Activated naive CD4-positive, alpha-beta T cell treated with anti-CD3 and anti-CD28 coated beads, Interleukin-2, amount 50 U/mL, for 16 hours (primary cell): ENCODE measurements around the gene DLL4.

Source experiments
- DNase-seq: peaks from one replicate; pipeline ENCODE4 v3.0.0-alpha.2; 2020

DLL4 gene

DNA sequence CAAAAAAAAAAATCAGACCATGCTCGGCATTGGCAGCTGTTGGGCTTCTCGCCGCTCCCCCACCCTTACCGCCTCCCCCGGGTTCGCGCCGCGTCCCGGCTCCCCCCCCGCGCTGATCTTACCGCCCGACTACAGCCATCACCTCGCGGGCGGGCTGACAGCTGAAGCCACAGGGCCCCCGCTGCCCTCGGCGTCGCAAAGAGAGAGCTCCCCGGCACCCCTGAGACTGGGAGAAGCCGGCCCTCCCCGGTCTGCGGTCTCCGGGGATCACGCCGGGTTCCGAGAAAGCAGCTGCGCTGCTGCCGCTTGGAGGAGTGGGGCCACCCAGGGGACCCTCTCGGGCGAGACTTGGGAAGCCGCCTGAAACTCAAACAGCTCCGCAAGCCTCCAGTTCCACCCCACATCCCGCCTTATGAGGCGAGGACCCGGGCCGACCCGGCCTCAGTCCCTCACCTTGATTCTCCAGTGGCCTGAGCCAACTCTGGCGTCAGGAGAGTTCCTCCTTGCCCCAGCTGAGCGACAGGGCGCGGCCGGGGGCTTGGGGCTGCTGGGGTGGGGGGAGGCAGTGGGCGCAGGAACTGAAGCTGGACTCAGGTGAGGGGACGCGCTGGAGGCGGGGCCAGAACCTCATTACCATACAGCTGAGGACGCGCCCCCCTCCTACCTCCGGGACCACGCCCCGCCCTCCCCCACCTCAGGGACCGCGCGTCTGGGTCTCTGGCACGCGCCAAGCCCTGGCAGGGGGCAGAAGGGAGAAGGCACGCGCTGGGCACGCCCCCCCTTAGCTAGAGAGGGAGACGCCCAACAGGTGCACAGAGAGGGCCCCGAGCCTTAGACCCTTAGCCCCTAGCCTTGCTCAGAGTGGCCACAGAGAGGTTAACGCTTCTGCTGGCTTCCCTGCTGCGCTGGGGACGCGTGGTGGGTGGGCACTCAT, 1.0 kb upstream of the DLL4 start:
- no peak for DNase-seq

GRCh38 chr15:40929660-40930429, 705 bp downstream of the DLL4 start:
- no peak for DNase-seq

DNA sequence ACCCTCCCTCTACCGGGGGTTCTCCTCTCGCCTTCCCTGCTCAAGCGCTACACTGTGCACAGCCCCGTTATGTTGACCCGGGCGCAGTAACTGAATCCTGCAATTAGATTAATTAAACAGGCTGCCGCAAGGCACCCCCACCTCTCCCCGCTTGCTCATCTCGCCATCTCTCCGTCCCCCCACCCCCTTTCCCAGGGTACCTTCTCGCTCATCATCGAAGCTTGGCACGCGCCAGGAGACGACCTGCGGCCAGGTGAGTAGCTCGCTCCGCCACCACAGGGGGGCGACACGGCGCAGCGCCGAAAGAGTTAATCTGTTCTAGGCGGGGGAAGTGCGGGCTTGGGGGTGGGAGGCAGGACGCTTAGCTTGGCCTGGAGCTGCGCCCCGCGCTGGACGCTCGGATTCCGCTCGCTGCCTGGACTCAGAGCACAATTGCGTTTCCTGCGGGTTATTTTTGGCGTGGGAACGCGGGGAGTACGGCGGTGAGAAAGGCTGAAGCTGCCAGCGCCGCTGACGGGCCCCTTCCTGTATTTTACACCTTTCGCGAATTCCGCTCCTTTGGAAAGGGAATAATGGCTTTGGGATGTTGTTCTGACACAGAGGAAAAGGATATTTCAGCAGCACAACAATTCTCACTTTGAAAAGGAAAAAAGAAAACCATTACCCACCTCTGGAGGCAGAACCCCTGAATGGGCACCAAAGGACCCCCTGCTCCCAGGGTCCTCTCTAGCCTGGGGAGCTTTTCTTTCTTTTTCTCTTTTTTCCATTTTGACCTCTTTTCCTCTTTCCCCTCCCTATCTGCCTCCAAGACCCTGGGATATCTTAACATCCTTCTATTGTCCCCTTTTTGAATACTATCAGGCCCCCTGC, 1.5 kb downstream of the DLL4 start:
- peak; percentile 65 for DNase-seq

DNA sequence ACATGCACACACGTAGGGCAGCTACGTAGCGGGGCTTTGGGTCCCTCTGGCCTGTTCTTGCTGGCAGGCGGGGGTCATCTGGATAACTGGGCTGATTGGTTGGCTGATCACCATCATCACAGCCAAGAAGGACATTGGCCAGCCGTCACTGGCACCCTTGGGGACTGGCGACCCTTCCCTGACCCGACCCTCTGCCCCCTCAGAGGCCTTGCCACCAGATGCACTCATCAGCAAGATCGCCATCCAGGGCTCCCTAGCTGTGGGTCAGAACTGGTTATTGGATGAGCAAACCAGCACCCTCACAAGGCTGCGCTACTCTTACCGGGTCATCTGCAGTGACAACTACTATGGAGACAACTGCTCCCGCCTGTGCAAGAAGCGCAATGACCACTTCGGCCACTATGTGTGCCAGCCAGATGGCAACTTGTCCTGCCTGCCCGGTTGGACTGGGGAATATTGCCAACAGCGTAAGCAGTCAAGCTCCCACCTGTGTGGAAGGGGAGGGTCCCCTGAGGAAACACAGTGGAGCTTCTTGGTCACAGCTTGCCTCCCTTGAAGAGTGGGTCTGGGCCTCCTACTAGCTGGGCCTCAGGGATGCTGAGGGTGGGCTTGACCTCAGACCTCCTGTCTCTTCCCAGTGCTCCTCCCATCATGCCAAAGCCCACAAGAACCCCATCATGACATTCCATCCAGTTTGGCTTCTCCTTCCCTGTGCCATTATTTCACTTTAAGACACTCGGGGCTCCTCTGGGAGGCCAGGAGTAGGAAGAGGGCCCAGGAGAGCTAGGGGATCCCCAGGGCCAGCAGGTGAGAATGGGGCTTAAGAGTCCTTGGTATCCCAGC, 2.4 kb downstream of the DLL4 start:
- no peak for DNase-seq

DNA sequence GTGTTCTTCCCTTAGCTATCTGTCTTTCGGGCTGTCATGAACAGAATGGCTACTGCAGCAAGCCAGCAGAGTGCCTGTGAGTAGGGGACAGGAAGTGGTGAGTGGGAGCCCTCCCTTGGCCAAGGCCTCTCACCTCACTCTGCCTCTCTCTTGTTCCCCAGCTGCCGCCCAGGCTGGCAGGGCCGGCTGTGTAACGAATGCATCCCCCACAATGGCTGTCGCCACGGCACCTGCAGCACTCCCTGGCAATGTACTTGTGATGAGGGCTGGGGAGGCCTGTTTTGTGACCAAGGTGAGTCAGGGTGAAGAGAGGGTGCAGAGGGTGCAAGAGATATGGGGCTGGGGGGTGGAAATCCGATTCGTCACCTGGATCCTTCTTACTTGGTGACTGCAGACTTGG, 3.0 kb downstream of the DLL4 start:
- DNase-seq: no peak

- DNase-seq: no peak
Measured at GRCh38 chr15:40932649-40933516, 3.7 kb downstream of the DLL4 start.

- DNase-seq: no peak
Measured at GRCh38 chr15:40933517-40933902, 4.4 kb downstream of the DLL4 start.

GRCh38 chr15:40934457-40934856, 5.3 kb downstream of the DLL4 start:
- no peak for DNase-seq

DNA sequence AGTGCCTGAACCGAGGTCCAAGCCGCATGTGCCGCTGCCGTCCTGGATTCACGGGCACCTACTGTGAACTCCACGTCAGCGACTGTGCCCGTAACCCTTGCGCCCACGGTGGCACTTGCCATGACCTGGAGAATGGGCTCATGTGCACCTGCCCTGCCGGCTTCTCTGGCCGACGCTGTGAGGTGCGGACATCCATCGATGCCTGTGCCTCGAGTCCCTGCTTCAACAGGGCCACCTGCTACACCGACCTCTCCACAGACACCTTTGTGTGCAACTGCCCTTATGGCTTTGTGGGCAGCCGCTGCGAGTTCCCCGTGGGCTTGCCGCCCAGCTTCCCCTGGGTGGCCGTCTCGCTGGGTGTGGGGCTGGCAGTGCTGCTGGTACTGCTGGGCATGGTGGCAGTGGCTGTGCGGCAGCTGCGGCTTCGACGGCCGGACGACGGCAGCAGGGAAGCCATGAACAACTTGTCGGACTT, 7.1 kb downstream of the DLL4 start:
- no peak for DNase-seq

DNA sequence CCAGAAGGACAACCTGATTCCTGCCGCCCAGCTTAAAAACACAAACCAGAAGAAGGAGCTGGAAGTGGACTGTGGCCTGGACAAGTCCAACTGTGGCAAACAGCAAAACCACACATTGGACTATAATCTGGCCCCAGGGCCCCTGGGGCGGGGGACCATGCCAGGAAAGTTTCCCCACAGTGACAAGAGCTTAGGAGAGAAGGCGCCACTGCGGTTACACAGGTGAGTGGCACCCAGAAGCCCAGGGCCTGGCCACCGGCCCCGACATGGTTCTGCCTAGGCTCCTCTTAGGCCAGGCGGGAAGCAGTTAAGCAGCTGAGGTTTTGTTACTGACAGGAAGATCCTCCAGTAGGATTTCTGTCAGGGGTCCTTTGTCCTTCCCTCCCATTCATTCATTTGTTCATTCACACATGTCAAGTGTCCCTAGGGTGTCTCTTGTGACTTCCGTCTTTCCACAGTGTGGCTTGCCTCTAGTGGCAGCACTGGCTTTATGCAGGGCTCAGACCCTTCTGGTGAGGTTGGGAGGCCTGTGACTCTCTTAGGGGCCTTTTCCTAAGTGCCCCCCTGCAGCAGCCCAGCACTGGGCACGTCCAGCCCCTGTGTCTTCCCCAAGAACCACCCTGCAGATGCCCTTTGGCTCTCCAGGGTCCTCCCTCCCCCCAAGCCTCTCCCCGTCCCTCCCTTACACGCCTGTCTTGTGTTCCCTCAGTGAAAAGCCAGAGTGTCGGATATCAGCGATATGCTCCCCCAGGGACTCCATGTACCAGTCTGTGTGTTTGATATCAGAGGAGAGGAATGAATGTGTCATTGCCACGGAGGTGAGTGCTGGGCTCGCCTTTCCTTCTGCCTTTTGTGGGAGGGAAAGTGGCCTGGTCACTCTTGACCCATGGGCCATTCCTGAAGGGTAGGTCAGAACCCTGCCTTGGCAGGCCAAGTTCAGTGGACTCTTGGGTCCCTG, 7.8 kb downstream of the DLL4 start:
- DNase-seq: no peak

DNA sequence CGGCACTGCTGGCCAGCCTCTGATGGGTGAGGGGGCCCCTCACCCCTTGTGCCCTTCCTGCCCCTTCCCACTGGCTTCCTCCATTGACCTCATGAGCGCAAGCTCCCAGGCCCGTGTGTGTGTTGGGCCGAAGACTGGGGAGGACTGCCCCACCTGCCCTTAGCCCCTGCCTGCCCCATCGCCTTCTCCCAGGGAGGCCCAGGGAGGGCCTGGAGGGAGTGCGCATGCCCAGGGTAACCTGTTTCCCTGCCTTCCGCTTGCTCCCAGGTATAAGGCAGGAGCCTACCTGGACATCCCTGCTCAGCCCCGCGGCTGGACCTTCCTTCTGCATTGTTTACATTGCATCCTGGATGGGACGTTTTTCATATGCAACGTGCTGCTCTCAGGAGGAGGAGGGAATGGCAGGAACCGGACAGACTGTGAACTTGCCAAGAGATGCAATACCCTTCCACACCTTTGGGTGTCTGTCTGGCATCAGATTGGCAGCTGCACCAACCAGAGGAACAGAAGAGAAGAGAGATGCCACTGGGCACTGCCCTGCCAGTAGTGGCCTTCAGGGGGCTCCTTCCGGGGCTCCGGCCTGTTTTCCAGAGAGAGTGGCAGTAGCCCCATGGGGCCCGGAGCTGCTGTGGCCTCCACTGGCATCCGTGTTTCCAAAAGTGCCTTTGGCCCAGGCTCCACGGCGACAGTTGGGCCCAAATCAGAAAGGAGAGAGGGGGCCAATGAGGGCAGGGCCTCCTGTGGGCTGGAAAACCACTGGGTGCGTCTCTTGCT, 8.8 kb downstream of the DLL4 start:
- DNase-seq: no peak

- no peak for DNase-seq
Measured at GRCh38 chr15:40938536-40938870, 9.4 kb downstream of the DLL4 start.

DNA sequence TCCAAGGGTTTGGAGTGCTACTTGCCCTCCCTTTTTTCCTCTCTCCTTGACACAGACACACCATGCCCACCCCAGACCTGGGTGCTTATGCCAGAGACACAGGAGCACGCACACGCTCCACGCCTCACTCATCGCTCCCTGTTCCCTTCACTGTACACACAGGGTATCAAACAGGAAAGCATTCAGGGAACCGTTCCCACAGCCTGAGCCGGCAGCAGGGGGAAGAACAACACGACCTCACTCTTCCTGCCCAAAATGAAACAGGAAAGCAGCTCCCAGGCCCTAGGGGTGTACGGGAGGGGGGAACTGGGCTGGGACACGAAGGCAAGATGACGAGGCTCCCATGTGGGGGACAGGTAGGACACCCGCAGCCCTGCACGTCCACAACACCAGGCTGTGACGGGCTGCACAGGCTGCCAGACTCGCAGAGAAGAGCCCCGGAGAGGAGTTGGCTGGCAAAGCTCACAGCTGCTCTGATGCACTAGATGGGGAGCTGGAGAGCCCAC, 11.2 kb downstream of the DLL4 start:
- no peak for DNase-seq

DNA sequence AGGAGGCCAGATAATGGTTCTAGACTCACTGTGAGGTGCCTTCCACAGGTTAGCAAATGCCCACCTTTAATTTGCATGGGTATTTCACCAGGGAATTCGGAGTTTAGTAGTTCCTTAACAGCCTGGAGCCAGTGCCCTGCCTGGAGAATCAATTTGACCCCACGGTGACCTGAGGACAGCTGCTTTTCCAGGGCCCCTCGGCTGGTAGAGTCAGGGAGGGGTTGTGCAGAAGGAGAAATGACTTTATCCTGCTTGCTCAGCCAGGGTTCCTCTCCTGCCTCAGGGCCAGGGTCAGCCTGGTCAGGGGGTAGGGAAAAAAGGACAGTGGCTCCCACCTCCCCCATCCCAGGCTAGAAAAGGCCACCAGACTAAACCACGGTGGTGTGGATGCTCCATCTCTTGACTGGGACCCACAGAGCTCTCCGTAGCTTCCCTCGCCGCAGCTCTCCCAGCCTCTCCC, 12.0 kb downstream of the DLL4 start:
- DNase-seq: no peak

- DNase-seq: peak; percentile 71
Measured at GRCh38 chr15:40941528-40942336, 12.6 kb downstream of the DLL4 start.

DNA sequence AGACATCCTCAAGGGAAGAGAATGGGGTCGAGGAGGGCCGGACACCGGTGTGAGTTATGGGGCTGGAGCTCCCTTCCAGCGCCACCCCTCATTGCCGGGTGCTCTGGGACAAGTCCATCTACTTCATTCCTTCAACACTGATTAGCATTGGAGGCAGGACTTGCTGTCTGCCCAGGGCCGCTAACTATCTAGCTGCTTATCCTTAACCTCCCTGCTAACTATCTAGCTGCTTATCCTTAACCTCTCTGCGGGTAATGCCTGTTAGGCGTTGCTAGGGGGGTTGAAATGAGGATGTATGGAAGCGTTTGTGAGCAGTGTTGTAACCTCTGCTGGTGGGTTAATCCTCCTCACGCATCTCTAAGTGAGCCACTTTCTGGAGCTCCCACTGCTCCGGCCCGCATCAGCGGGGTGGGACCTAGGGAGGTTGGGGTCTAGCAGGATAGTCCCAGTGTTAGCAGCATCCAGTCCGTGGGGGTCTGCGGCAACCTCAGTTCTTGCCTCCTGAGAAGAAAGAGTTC, 13.3 kb downstream of the DLL4 start:
- no peak for DNase-seq

DNA sequence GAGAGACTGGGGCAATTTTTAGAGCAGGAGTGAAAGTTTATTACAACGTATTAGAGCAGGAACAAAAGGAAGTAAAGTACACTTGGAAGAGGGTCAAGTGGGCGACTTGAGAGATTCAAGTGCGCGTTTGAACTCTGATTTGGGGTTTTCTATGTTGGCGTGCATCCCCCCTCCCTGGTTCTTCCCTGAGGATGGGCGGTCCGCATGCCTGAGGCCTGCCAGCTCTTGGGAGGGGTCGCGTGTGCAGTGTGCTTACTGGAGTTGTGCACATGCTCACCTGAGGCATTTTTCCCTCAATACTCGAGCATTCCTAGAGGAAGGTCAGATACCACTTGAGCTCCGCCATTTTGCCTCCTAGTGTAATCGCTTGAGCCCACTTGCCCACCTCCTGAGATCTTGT, 13.7 kb downstream of the DLL4 start:
- no peak for DNase-seq
